Small intestine (tissue), 7 donors: ENCODE results near the gene TMEM38A. TPM values are rescaled to one million over a fixed set of nuclear protein-coding genes. Genes with fewer than 3 reads are reported as not detected.
A peak's percentile ranks its signal among the peaks of the same experiment; 100 is the strongest.
"Not testable (repeated sequence)": the region's sequence is repeated elsewhere in the genome, so short reads cannot be mapped to it uniquely, and the experiment has no call there.

Source experiments
- DNase-seq, 2 donors: peaks; one replicate each; pipeline versions ENCODE4 v3.0.0 to v3.0.0-alpha.2; 2013
- FAIRE-seq: peaks from 2 replicates; lab custom pipeline; 2012; peaks lifted over from hg19 to GRCh38; lab: Jason Lieb, UNC
- H3K27ac ChIP-seq, 3 donors: one replicate each; pipeline ENCODE4 v1.5.1; 2013; ENCODE audit warnings: low read length in 2 of 3, mild to moderate bottlenecking in 2 of 3, control low read depth in 1 of 3, inconsistent platforms in 1 of 3, low read depth in 1 of 3, moderate library complexity in 1 of 3
- H3K27me3 ChIP-seq, 3 donors: one replicate each; pipeline ENCODE4 v1.6.1; 2013; ENCODE audit warnings: low read length in 3 of 3, inconsistent platforms in 1 of 3; ENCODE audit not compliant: control insufficient read depth in 3 of 3, insufficient read depth in 3 of 3
- H3K36me3 ChIP-seq, 3 donors: one replicate each; pipeline ENCODE4 v1.6.1; 2013; ENCODE audit warnings: low read length in 3 of 3, inconsistent platforms in 1 of 3, low read depth in 1 of 3, mild to moderate bottlenecking in 1 of 3, moderate library complexity in 1 of 3; ENCODE audit not compliant: control insufficient read depth in 3 of 3, insufficient read depth in 2 of 3
- H3K4me1 ChIP-seq, 3 donors: one replicate each; pipeline ENCODE4 v1.6.1; 2013; ENCODE audit warnings: low read length in 2 of 3, inconsistent platforms in 1 of 3, low read depth in 1 of 3, mild to moderate bottlenecking in 1 of 3, moderate library complexity in 1 of 3; ENCODE audit not compliant: control insufficient read depth in 3 of 3, insufficient read depth in 2 of 3
- H3K4me3 ChIP-seq, 3 donors: one replicate each; pipeline ENCODE4 v1.5.1; 2013; ENCODE audit warnings: low read length in 3 of 3, control low read depth in 1 of 3, inconsistent platforms in 1 of 3, low read depth in 1 of 3, mild to moderate bottlenecking in 1 of 3, moderate library complexity in 1 of 3
- H3K9me3 ChIP-seq, 2 donors: one replicate each; pipeline ENCODE4 v1.6.1; 2013; ENCODE audit warnings: low read depth in 1 of 2, low read length in 1 of 2; ENCODE audit not compliant: control insufficient read depth in 2 of 2, insufficient read depth in 1 of 2
- WGBS, 3 donors: extraction: QIAGEN DNeasy Blood & Tissue Kit; methylation state at CpG; one replicate each; pipeline ENCODE4 v1.1.7; 2013; 5-methylcytosine and 5-hydroxymethylcytosine counted together
- polyA plus RNA-seq, 4 donors: library from polyadenylated mRNA; stranded (reverse) in 3 of 4; unstranded in 1 of 4; fragments of 200-250 nt in 3 of 4; fragments of 120-200 nt in 1 of 4; gene quantifications; one replicate each; pipeline versions ENCODE4 v1.2.1 to v1.2.3, GENCODE V29; 2013
- donor health status: healthy with polysubstance abuse.
- donor health status: control.
- donor health status: control.
- donor health status: Bipolar disorder and iron deficiency.
- donor health status: healthy.

Gene TMEM38A
- polyA plus RNA-seq, 4 donors, result 2.1 to 3.6 (median 3.1) TPM

DNA sequence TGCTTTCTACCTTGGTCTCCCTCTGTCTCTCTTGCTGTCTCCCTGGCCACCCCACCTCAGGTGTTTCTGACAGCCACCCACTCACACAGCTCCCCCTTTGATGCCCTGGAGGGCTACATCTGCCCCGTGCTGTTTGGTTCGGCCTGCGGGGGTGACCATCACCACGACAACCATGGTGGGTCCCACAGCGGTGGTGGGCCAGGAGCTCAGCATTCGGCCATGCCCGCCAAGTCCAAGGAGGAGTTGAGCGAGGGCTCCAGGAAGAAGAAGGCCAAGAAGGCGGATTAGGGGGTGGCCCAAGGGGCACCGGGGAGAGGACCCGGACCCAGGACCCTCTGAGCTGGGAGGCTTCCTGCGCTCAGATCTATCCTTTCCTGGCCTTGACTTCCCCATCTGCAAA, 27.1 kb downstream of the TMEM38A start:
- DNase-seq (no peak), FAIRE-seq (no peak)
- Histone ChIP-seq H3K4me1 (no peaks in the 10 kb centered on the region), H3K27ac (no peak overlapping the region), H3K4me3 (no peak overlapping the region), H3K9me3 (peaks cover 0 to 5% of the 10 kb centered on the region in 2 donors), H3K27me3 (no peaks in the 10 kb centered on the region), H3K36me3 (no peaks in the 10 kb centered on the region)
- whole genome bisulfite sequencing, 3 donors, result 94 to 96% (median 96%) methylated on average over 12 of the region's 12 CpGs

DNA sequence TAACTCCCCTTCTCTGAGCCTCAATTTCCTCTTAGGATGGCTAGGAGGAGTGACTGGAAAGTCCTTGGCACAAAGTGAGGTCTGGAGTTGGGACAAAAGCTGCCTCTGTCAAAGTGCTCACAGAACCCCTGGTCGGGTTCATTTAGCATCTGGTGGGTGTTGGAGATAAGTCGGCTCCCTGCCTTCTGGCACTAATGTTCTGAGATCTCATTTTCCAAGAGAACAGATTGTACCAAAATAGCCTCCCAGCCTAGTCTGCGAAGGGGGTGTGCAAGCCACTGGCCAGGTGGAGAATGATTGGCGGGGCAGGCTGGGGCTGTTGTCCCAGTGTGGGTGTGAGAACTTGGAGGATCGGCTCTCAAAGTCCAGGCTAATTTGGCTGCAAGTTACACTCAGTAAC, 38.0 kb downstream of the TMEM38A start:
- Histone ChIP-seq H3K36me3 (no peaks in the 10 kb centered on the region), H3K4me1 (no peaks in the 10 kb centered on the region), H3K27ac (no peak overlapping the region), H3K4me3 (no peak overlapping the region), H3K27me3 (no peaks in the 10 kb centered on the region), H3K9me3 (no peaks in the 10 kb centered on the region)
- 29 to 49% (median 43%) methylated on average over 5 of the region's 5 CpGs for WGBS, 3 donors
- FAIRE-seq (no peak), DNase-seq (no peak)

DNA sequence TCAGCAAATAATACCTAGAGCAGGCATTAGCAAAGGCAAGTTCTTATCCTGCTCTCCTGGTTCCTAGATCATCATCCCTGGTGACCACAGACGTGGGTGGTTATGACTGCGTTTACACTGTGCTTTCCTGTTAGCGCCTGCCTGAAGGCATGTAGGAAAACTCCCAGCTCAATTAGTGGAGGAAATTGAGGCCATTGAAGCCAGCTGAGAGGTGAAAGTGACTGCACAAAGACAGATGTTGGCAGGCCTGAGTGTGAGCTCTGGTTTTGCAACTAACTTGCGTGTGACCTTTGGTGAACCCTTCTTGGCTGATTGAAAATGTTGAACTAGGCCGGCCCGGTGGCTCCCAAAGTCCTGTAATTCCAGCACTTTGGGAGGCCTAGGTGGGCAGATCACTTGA, 41.2 kb downstream of the TMEM38A start:
- no peak overlapping the region for H3K4me3 ChIP-seq
- no peaks in the 10 kb centered on the region for H3K4me1 ChIP-seq
- WGBS, 3 donors, result 46 to 81% (median 64%) methylated on average over 5 to 6 of the region's 6 CpGs
- DNase-seq (peak in 1 of 2 donors; percentile 6), FAIRE-seq (no peak)
- H3K27me3 ChIP-seq, result no peaks in the 10 kb centered on the region
- no peaks in the 10 kb centered on the region for H3K36me3 ChIP-seq
- no peaks in the 10 kb centered on the region for H3K9me3 ChIP-seq
- no peak overlapping the region for H3K27ac ChIP-seq

DNA sequence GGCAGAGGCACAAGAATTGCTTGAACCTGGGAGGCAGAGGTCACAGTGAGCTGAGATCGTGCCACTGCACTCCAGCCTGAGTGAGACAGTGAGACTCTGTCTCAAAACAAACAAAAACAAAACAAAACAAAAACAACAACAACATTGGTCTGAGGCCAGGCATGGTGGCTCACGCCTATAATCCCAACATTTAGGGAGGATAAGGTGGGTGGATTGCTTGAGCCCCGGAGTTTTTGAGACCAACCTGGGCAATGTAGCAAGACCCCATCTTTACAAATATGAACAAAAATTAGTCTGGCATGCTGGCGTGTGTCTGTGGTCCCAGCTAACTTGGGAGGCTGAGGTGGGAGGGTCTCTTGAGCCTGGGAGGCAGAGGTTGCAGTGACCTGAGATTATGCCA, 42.7 kb downstream of the TMEM38A start:
- Histone ChIP-seq H3K36me3 (no peaks in the 10 kb centered on the region), H3K27me3 (no peaks in the 10 kb centered on the region), H3K9me3 (no peaks in the 10 kb centered on the region), H3K27ac (no peak overlapping the region), H3K4me3 (no peak overlapping the region), H3K4me1 (no peaks in the 10 kb centered on the region)
- WGBS, 3 donors, result 66 to 81% (median 71%) methylated on average over 4 of the region's 4 CpGs
- FAIRE-seq (no peak), DNase-seq (no peak)

DNA sequence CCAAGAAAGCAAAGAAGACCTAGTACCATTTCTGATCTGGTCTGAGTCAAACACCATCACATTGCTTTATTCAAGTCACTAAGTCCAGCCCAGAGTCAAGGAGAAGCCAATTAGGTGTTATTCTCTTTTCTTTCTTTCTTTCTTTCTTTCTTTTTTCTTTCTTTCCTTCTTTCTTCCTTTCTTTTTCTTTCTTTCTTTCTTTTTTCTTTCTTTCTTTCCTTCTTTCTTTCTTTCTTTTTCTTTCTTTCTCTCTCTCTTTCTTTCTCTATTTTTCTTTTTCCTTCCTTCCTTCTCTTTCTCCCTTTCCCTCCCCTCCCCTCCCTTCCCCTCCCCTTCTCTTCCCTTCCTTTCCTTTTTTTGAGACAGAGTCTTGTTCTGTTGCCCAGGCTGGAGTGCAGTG, 49.9 kb downstream of the TMEM38A start:
- not testable (repeated sequence) for FAIRE-seq, H3K4me1 ChIP-seq, H3K4me3 ChIP-seq

DNA sequence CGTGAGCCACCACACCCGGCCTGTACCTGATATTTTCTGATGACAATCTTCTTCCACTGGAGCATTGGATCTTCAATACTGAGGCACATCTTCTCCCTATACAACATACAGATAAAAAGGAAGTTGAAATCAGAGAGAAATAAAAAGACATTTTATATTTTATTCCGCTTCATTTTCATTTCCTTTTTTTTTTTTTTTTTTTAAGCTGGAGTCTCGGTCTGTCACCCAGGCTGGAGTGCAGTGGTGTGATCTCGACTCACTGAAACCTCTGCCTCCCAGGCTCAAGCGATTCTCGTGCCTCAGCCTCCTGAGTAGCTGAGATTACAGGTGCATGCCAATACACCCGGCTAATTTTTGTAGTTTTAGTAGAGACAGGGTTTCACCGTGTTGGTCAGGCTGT, 51.4 kb downstream of the TMEM38A start:
- not testable (repeated sequence) for H3K27ac ChIP-seq, H3K9me3 ChIP-seq, FAIRE-seq, H3K4me1 ChIP-seq, H3K36me3 ChIP-seq, DNase-seq, H3K27me3 ChIP-seq, H3K4me3 ChIP-seq
- 69 to 71% (median 69%) methylated on average over 9 of the region's 9 CpGs for WGBS, 3 donors

More for the DNA sequence above, 49.9 kb downstream of the TMEM38A start:
- not testable (repeated sequence) for H3K36me3 ChIP-seq, H3K27ac ChIP-seq, H3K27me3 ChIP-seq, H3K9me3 ChIP-seq, DNase-seq

DNA sequence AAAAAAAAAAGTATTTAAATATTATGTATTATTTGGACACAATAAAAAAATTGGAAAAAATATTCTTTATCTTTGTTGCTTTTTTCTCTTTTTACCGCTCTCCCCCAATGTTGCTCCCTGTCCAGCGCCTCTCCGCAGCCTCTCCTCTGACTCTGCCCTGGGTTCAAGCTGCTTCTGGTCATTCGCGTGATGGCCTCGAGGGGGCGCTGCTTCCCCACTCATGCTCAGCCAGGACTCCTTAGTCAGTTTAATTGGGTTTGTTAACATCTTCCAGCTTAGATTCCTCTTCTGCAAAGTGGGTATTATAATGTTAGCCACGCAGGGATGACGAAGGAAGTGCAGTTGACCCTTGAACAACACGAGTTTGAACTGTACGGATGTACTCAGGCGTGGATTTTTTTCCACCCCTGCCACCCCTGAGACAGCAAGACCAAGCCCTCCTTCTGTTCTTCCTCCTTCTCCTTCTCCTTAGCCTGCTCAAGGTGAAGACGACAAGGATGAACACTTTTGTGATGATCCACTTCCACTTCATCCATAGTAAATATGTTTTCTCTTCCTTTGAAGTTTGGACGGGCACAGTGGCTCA, 53.9 kb downstream of the TMEM38A start:
- DNase-seq, result peak; percentile 27 to 31
- WGBS, 3 donors, result 13 to 20% (median 15%) methylated on average over 14 of the region's 14 CpGs
- Histone ChIP-seq H3K27me3 (no peaks in the 10 kb centered on the region), H3K4me1 (no peaks in the 10 kb centered on the region), H3K9me3 (no peaks in the 10 kb centered on the region), H3K27ac (no peak overlapping the region), H3K36me3 (no peaks in the 10 kb centered on the region), H3K4me3 (no peak overlapping the region)
- FAIRE-seq, result no peak

DNA sequence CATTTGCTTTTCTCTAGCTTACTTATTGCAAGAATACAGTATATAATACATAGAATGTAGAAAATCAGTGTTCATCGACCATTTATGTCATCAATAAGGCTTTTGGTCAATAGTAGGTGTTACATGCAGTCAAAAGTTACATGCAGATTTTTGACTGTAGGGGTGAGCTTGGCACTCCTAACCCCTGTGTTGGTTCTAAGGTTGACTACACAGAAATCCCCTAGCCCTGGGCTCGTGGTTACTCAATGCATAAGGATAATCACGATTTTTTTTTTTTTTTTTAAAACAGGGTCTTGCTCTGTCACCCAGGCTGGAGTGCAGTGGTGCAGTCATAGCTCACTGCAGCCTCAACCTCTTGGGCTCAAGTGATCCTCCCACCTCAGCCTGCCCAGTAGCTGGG, 54.7 kb downstream of the TMEM38A start:
- no peak overlapping the region for H3K27ac ChIP-seq
- WGBS, 3 donors, result 50 to 70% (median 60%) methylated on average over 3 of the region's 3 CpGs
- no peaks in the 10 kb centered on the region for H3K27me3 ChIP-seq
- H3K9me3 ChIP-seq, result no peaks in the 10 kb centered on the region
- H3K36me3 ChIP-seq, result no peaks in the 10 kb centered on the region
- H3K4me3 ChIP-seq, result no peak overlapping the region
- H3K4me1 ChIP-seq, result no peaks in the 10 kb centered on the region
- DNase-seq (no peak), FAIRE-seq (no peak)

DNA sequence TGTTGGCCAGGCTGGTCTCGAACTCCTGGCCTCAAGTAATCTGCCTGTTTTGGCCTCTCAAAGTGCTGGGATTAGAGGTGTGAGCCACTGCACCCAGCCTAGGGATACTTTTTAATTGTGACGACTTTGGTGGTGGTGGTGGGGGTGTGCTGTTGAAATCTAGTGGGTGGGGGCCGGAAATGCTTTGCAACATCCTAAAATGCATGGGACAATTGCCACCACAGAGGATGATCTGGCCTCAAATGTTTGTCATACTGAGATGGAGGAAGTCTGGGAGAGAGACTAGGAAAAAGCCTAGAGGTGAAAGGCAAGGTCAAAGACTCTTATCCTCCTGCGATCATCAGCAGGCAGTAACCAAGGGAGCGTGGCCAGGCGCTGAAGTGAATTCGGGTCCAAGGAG, 60.1 kb downstream of the TMEM38A start:
- WGBS, 3 donors, result 73 to 74% (median 74%) methylated on average over 7 of the region's 7 CpGs
- Histone ChIP-seq H3K4me1 (no peaks in the 10 kb centered on the region), H3K4me3 (no peak overlapping the region), H3K9me3 (peaks cover 0 to 6% of the 10 kb centered on the region in 2 donors), H3K27me3 (no peaks in the 10 kb centered on the region), H3K27ac (no peak overlapping the region), H3K36me3 (no peaks in the 10 kb centered on the region)
- FAIRE-seq (no peak), DNase-seq (no peak)
